Sigmoid colon (tissue), 3 donors: ENCODE data around the gene PNPLA8.

Experiments
- CTCF ChIP-seq, 4 experiments: fragments of 450-650 bp in 3 of 4; fragments of 200-600 bp in 1 of 4; IDR thresholded peaks; one replicate each; pipeline ENCODE4 v1.5.1; 2016 to 2019; ENCODE audit warnings: antibody characterized with exemption in 4 of 4, mild to moderate bottlenecking in 3 of 4, moderate library complexity in 2 of 4
- POLR2A ChIP-seq, 2 donors: fragments of 450-650 bp; IDR thresholded peaks; one replicate each; pipeline ENCODE4 v1.6.1; 2016; ENCODE audit warnings: antibody characterized with exemption in 2 of 2, mild to moderate bottlenecking in 2 of 2, moderate library complexity in 2 of 2

- TF ChIP-seq CTCF (IDR thresholded peaks at IDR 0.05): no peak
- no peak for TF ChIP-seq POLR2A (IDR thresholded peaks at IDR 0.05)
Observed at GRCh38 chr7:108568801-108569380, 43.0 kb upstream of the PNPLA8 start.
